Left colon (tissue), 2 donors: ENCODE data around the gene CHST9. TPM values are rescaled to one million over a fixed set of nuclear protein-coding genes. Genes with fewer than 3 reads are reported as not detected.
"Not testable (repeated sequence)": the region's sequence is repeated elsewhere in the genome, so short reads cannot be mapped to it uniquely, and the experiment has no call there.

Experiments
- ATAC-seq: fragments of 200-7000 bp; cut with Tn5 transposase; one replicate; pipeline ENCODE4 v1.9.1; 2020; ENCODE audit warnings: mild to moderate bottlenecking, moderate library complexity
- DNase-seq, 2 donors: peaks; one replicate each; pipeline ENCODE4 v3.0.0-alpha.2; 2020
- intact Hi-C, 2 donors: fragments of 100-400 bp; cut with DNase I in 1 of 2; cut with micrococcal nuclease in 1 of 2; formaldehyde crosslinking; loops; one replicate each; pipeline versions ENCODE4 v1.11.2 to v1.14.0; 2022; cut with DNase I, micrococcal nuclease
- total RNA-seq, 2 donors: library from RNA; stranded (reverse); fragmentation: NEBNext Ultra II Directional; extraction: Animal tissue kit (Norgen Biotek cat#: 25700); gene quantifications; one replicate each; pipeline ENCODE4 v1.2.1, GENCODE V29; 2021
- donor health status: DM: no; HTN: no; CAD: no.
- donor health status: DM: yes; HTN: yes; CAD: no.

The CHST9 gene
- total RNA-seq, 2 donors from 2014 or later: 0.20 TPM; not detected in 1

- no peak for ATAC-seq
- DNase-seq: no peak
- intact Hi-C loops: no loop called here
These were observed 3.4 kb downstream of the CHST9 start for GRCh38 chr18:27181726-27182125.

- DNase-seq: no peak
- intact Hi-C loops: no loop called here
- ATAC-seq: no peak
These were observed 6.7 kb downstream of the CHST9 start for GRCh38 chr18:27178424-27178823.

- no peak for ATAC-seq
- intact Hi-C loops: no loop called here
- DNase-seq: no peak
These were observed 9.2 kb downstream of the CHST9 start for GRCh38 chr18:27175914-27176313.

- DNase-seq (no peak), ATAC-seq (no peak)
- intact Hi-C loops: no loop called here
These were observed 9.9 kb downstream of the CHST9 start for GRCh38 chr18:27175245-27175644.

GRCh38 chr18:27171993-27172392, 13.1 kb downstream of the CHST9 start:
- no peak for DNase-seq

GRCh38 chr18:27165412-27165811, 19.7 kb downstream of the CHST9 start:
- ATAC-seq (no peak), DNase-seq (no peak)
- intact Hi-C loops: no loop called here

More at GRCh38 chr18:27171993-27172392, 13.1 kb downstream of the CHST9 start:
- intact Hi-C loops: no loop called here
- ATAC-seq: no peak

- intact Hi-C loops: no loop called here
- ATAC-seq (no peak), DNase-seq (no peak)
These were observed 20.2 kb downstream of the CHST9 start for GRCh38 chr18:27164905-27165304.

GRCh38 chr18:27163197-27163716, 21.9 kb downstream of the CHST9 start:
- ATAC-seq, intact Hi-C loops, DNase-seq: not testable (repeated sequence)

- ATAC-seq, intact Hi-C loops, DNase-seq: not testable (repeated sequence)
These were observed 35.9 kb downstream of the CHST9 start for GRCh38 chr18:27149240-27149639.

GRCh38 chr18:27144672-27145071, 40.4 kb downstream of the CHST9 start:
- ATAC-seq: no peak
- intact Hi-C loops: no loop called here
- DNase-seq: no peak

- ATAC-seq (no peak), DNase-seq (no peak)
- intact Hi-C loops: no loop called here
These were observed 41.4 kb downstream of the CHST9 start for GRCh38 chr18:27143580-27144287.

- ATAC-seq (no peak), DNase-seq (no peak)
- intact Hi-C loops: no loop called here
These were observed 42.2 kb downstream of the CHST9 start for GRCh38 chr18:27142891-27143290.

GRCh38 chr18:27141876-27142275, 43.2 kb downstream of the CHST9 start:
- DNase-seq: no peak
- ATAC-seq: no peak
- intact Hi-C loops: no loop called here

GRCh38 chr18:27138079-27138478, 47.0 kb downstream of the CHST9 start:
- no peak for DNase-seq
- ATAC-seq: no peak
- intact Hi-C loops: no loop called here

GRCh38 chr18:27136208-27136535, 48.9 kb downstream of the CHST9 start:
- DNase-seq (no peak), ATAC-seq (no peak)
- intact Hi-C loops: no loop called here

GRCh38 chr18:27135504-27136207, 49.5 kb downstream of the CHST9 start:
- DNase-seq (no peak), ATAC-seq (no peak)
- intact Hi-C loops: no loop called here

GRCh38 chr18:27130065-27130630, 55.0 kb downstream of the CHST9 start:
- intact Hi-C loops: no loop called here
- no peak for DNase-seq

GRCh38 chr18:27124196-27124595, 60.9 kb downstream of the CHST9 start:
- intact Hi-C loops: no loop called here
- no peak for DNase-seq

More at GRCh38 chr18:27130065-27130630, 55.0 kb downstream of the CHST9 start:
- ATAC-seq: no peak

GRCh38 chr18:27121108-27121507, 64.0 kb downstream of the CHST9 start:
- DNase-seq: no peak
- no peak for ATAC-seq

More at GRCh38 chr18:27124196-27124595, 60.9 kb downstream of the CHST9 start:
- no peak for ATAC-seq

GRCh38 chr18:27120246-27120645, 64.9 kb downstream of the CHST9 start:
- intact Hi-C loops: no loop called here
- DNase-seq (no peak), ATAC-seq (no peak)

More at GRCh38 chr18:27121108-27121507, 64.0 kb downstream of the CHST9 start:
- intact Hi-C loops: no loop called here
